Transverse colon (tissue), 4 donors: ENCODE results near the gene CLMN. TPM values are rescaled to one million over a fixed set of nuclear protein-coding genes. Genes with fewer than 3 reads are reported as not detected.

Experiments used
- DNase-seq: peaks from one replicate; pipeline ENCODE4 v3.0.0-alpha.2; 2019
- H3K27ac ChIP-seq, 4 donors: fragments of 200-600 bp; sonication (generic); 2 replicates each; pipeline ENCODE4 v1.5.1; 2016 to 2018; ENCODE audit warnings: inconsistent platforms in 4 of 4
- H3K27me3 ChIP-seq: fragments of 200-600 bp; sonication (generic); 2 replicates; pipeline ENCODE4 v1.5.1; 2017; ENCODE audit warnings: inconsistent platforms
- H3K36me3 ChIP-seq, 4 donors: fragments of 200-600 bp; sonication (generic); 2 replicates each; pipeline ENCODE4 v1.5.1; 2017 to 2019; ENCODE audit warnings: inconsistent platforms in 4 of 4
- H3K4me1 ChIP-seq, 4 donors: fragments of 200-600 bp; sonication (generic); 2 replicates each; pipeline ENCODE4 v1.5.1; 2017 to 2020; ENCODE audit warnings: inconsistent platforms in 4 of 4
- H3K4me3 ChIP-seq, 4 donors: fragments of 200-600 bp; sonication (generic); 1 replicate in 1 of 4; 2 replicates in 3 of 4; pipeline versions ENCODE4 v1.5.1 to v1.6.1; 2017 to 2019; ENCODE audit warnings: inconsistent platforms in 4 of 4
- H3K9me3 ChIP-seq, 2 donors: fragments of 200-600 bp; sonication (generic); 2 replicates each; pipeline ENCODE4 v1.5.1; 2017 to 2019; ENCODE audit warnings: inconsistent platforms in 2 of 2
- EP300 ChIP-seq: sonication (generic); formaldehyde crosslinking; IDR thresholded peaks from one replicate; pipeline ENCODE4 v1.6.1; 2017; ENCODE audit warnings: antibody characterized with exemption, low read depth
- POLR2A ChIP-seq: fragments of 450-650 bp; IDR thresholded peaks from one replicate; pipeline ENCODE4 v1.6.1; 2016; ENCODE audit warnings: antibody characterized with exemption, mild to moderate bottlenecking, moderate library complexity
- POLR2AphosphoS5 ChIP-seq, 3 donors: sonication (generic); formaldehyde crosslinking; IDR thresholded peaks; one replicate each; pipeline ENCODE4 v1.6.1; 2016; ENCODE audit warnings: antibody characterized with exemption in 3 of 3
- WGBS, 2 donors: methylation state at CpG; one replicate each; pipeline ENCODE4 v1.1.5; 2018; ENCODE audit warnings: low coverage in 1 of 2; 5-methylcytosine and 5-hydroxymethylcytosine counted together
- in situ Hi-C, 4 donors: fragments of 200-750 bp; cut with MboI; loops; one replicate each; pipeline versions ENCODE4 v1.15.0 to v1.15.1; 2017; ENCODE audit warnings: low sequenced_read_pairs in 3 of 4, low pct_ligation_motif_present in 1 of 4, low pct_unique_long_range_greater_than_20kb in 1 of 4
- intact Hi-C: fragments of 100-400 bp; cut with DNase I; formaldehyde crosslinking; loops from one replicate; pipeline ENCODE4 v1.15.1; 2023; ENCODE audit warnings: low total_unique reads
- total RNA-seq, 4 donors: library from RNA; depleted of rRNA; stranded (reverse); fragments of >200 nt; gene quantifications; one replicate each; pipeline ENCODE4 v1.1.0, GENCODE V29; 2016
- TF ChIP-seq, protein P1 (sequence below), 5 experiments: fragments of 200-600 bp in 3 of 5; fragments of 450-650 bp in 2 of 5; sonication (generic) in 3 of 5; IDR thresholded peaks; 1 replicate in 2 of 5; 2 replicates in 3 of 5; pipeline ENCODE4 v1.5.1; 2016 to 2017; ENCODE audit warnings: antibody characterized with exemption in 5 of 5, inconsistent platforms in 3 of 5, mild to moderate bottlenecking in 2 of 5, moderate library complexity in 1 of 5

CLMN gene, protein sequence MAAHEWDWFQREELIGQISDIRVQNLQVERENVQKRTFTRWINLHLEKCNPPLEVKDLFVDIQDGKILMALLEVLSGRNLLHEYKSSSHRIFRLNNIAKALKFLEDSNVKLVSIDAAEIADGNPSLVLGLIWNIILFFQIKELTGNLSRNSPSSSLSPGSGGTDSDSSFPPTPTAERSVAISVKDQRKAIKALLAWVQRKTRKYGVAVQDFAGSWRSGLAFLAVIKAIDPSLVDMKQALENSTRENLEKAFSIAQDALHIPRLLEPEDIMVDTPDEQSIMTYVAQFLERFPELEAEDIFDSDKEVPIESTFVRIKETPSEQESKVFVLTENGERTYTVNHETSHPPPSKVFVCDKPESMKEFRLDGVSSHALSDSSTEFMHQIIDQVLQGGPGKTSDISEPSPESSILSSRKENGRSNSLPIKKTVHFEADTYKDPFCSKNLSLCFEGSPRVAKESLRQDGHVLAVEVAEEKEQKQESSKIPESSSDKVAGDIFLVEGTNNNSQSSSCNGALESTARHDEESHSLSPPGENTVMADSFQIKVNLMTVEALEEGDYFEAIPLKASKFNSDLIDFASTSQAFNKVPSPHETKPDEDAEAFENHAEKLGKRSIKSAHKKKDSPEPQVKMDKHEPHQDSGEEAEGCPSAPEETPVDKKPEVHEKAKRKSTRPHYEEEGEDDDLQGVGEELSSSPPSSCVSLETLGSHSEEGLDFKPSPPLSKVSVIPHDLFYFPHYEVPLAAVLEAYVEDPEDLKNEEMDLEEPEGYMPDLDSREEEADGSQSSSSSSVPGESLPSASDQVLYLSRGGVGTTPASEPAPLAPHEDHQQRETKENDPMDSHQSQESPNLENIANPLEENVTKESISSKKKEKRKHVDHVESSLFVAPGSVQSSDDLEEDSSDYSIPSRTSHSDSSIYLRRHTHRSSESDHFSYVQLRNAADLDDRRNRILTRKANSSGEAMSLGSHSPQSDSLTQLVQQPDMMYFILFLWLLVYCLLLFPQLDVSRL
- 100 to 1,000 TPM in 1 of 4 donors, 10 to 100 TPM in 3; 71.1 to 118 (median 90.1) TPM for total RNA-seq

DNA sequence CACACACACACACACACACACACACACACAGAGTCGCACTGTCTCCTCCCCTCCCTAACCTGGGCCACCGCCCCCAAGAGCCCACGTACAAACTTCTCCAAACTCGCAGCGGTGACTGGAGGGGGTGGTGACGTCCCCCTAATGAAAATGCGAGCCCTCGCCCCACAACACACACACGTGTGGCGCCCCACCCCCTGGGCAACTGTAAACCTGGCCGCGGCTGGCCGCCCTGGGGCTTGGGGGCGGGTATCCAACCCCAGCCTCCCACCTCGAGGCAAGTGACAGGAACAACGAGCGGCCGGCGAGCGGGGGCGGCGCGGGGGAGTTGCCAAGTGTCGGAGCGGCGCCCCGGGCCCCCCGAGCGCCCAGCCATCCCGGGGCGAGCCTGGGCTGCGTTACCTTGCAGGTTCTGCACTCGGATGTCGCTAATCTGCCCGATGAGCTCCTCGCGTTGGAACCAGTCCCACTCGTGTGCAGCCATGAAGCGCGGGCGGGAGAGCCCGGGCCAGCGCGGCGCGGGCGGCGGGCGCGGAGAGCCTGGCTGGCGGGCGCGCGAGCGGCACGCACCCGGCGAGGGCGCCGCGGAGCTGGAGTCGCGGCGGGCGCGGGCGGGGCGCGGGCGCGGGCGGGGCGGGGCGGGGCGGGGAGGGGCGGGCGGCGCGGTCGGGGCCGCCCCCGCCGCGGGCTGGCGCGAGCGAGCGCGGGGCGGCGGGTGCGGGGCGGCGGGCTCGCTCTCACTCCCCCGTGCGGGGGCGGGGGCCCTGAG is at the start of gene CLMN:
CLMN (minus strand) TSS at position 597 of the 766 bp plus-strand sequence; CDS start at position 481, 116 bp downstream.
- intact Hi-C loops = no loop called here
- in situ Hi-C loops = no loop called here
- peak within 1 kb of the TSS; percentile 87 to 93 (median 92) for H3K27ac ChIP-seq
- no peaks in the 10 kb centered on the region for H3K36me3 ChIP-seq
- DNase-seq = peak; percentile 61
- H3K9me3 ChIP-seq = no peaks in the 10 kb centered on the region
- H3K27me3 ChIP-seq = no peaks in the 10 kb centered on the region
- TF ChIP-seq EP300 (no peak), POLR2A (peak; percentile 23), POLR2AphosphoS5 (IDR thresholded peaks at IDR 0.05) (peak in 2 of 3 donors; percentile 13 to 38)
- TF ChIP-seq, protein P1, sequence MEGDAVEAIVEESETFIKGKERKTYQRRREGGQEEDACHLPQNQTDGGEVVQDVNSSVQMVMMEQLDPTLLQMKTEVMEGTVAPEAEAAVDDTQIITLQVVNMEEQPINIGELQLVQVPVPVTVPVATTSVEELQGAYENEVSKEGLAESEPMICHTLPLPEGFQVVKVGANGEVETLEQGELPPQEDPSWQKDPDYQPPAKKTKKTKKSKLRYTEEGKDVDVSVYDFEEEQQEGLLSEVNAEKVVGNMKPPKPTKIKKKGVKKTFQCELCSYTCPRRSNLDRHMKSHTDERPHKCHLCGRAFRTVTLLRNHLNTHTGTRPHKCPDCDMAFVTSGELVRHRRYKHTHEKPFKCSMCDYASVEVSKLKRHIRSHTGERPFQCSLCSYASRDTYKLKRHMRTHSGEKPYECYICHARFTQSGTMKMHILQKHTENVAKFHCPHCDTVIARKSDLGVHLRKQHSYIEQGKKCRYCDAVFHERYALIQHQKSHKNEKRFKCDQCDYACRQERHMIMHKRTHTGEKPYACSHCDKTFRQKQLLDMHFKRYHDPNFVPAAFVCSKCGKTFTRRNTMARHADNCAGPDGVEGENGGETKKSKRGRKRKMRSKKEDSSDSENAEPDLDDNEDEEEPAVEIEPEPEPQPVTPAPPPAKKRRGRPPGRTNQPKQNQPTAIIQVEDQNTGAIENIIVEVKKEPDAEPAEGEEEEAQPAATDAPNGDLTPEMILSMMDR (IDR thresholded peaks at IDR 0.05) = no peak
- H3K4me3 ChIP-seq = peak within 1 kb of the TSS; percentile 59 to 97 (median 90)
- WGBS, 2 donors = 1% methylated on average over 36 of the region's 98 CpGs; no CpG with 5 or more reads in 1 of the 2 donors
- peaks cover 12 to 38% (median 21%) of the 10 kb centered on the region in 4 donors for H3K4me1 ChIP-seq

DNA sequence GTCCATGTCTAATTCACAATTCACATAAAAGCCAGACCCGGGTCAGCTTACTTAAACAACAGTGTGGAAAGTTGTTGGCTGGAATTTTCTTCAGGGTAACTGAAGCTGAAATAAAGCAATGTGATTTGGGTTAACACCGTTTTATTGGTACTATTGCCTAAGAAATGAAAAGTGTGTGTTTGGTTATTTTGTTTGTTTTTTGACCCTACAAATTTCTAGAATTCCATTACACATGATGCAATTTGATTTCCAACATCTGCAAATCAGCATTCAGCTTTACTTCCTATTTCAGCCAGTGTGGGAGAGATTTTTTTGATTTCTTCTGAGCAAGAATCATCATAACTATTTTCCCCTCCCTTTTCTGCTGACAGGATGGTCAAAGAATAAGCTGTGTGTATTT is 45.7 kb upstream of the CLMN start:
- Histone ChIP-seq H3K9me3 (no peaks in the 10 kb centered on the region), H3K27ac (no peak overlapping the region), H3K36me3 (no peaks in the 10 kb centered on the region), H3K4me1 (no peaks in the 10 kb centered on the region), H3K27me3 (no peaks in the 10 kb centered on the region), H3K4me3 (no peak overlapping the region)
- intact Hi-C loops = loop anchor here (10.0 kb wide), 1 partner anchor 1081 kb away; no protein-coding TSS in a partner anchor
- WGBS, 2 donors = 60 to 64% methylated on average over 2 of the region's 2 CpGs
- TF ChIP-seq, protein P1 (IDR thresholded peaks at IDR 0.05) = no peak
- TF ChIP-seq POLR2AphosphoS5 (IDR thresholded peaks at IDR 0.05) (no peak), EP300 (no peak), POLR2A (no peak)
- no peak for DNase-seq
- in situ Hi-C loops = no loop called here

DNA sequence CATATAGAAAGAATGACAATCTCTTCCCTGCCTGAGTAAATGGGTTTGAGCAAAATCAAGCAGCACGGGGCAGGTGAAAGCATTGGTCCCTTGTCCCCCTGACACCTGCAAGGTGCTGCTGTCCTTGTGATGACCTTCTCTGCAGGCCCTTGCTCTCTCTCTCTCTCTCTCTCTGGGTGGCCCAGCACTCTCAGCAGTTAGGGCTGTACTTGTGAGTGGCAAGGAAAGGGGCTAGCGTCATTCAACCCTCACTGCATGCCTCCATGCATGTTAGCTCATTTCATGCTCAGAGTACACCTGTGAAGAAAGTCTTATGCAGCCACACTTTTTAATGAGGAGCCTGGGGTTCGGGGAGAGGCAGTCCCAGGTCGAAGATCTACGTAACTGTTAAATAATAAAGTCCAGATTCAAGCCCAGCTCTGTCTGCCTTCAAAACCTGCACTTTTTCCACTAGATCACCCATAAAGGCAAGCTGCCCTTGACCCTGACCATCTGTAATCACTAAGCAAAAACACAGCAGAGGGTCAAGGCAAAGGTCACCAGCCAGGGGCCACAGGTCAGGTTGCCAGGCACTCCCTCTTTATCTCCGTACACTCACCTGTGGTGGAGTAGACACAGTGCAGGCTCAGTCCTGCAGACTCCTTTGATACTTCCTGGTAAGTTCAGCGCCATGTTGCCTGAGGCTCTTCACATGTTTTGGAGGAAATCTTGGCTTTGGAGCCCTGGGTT is 44.9 kb upstream of the CLMN start:
- no peak overlapping the region for H3K4me3 ChIP-seq
- no peaks in the 10 kb centered on the region for H3K27me3 ChIP-seq
- no peak for DNase-seq
- in situ Hi-C loops = no loop called here
- no peak for TF ChIP-seq POLR2A
- TF ChIP-seq, protein P1 (IDR thresholded peaks at IDR 0.05) = no peak
- TF ChIP-seq POLR2AphosphoS5 (IDR thresholded peaks at IDR 0.05) = no peak
- TF ChIP-seq EP300 = no peak
- WGBS, 2 donors = 79 to 83% methylated on average over 1 to 7 of the region's 7 CpGs
- intact Hi-C loops = loop anchor here (10.0 kb wide), 1 partner anchor 1080 kb away; no protein-coding TSS in a partner anchor
- H3K36me3 ChIP-seq = no peaks in the 10 kb centered on the region
- H3K9me3 ChIP-seq = no peaks in the 10 kb centered on the region
- no peak overlapping the region for H3K27ac ChIP-seq
- no peaks in the 10 kb centered on the region for H3K4me1 ChIP-seq
